ENCODE measurements around the gene JKAMP. TPM values are rescaled to one million over a fixed set of nuclear protein-coding genes. Genes with fewer than 3 reads are reported as not detected.

Gene JKAMP
- polyA plus RNA-seq, 1 donor (not counting 4 experiments of a cell fraction or from before 2014, with no cell fraction given) = 166 TPM

- FAIRE-seq = no peak
- Histone ChIP-seq H3K4me2 (ENCODE audit: control insufficient read depth, extremely low read depth, insufficient read depth, low read depth, low read length) (peak within 1 kb of the TSS; percentile 68), H3K9me1 (ENCODE audit: control insufficient read depth, extremely low read depth, insufficient read depth, low read length) (no peaks in the 10 kb centered on the region), H3K9ac (ENCODE audit: control insufficient read depth, extremely low read depth, insufficient read depth, low read length) (peak within 1 kb of the TSS; percentile 13), H3K4me3 (ENCODE audit: control insufficient read depth in 2 of 3, extremely low read depth in 1 of 3, insufficient read depth in 2 of 3, low read depth in 1 of 3, low read length in 3 of 3) (peak within 1 kb of the TSS; percentile 22 to 57 (median 22)), H3K79me2 (ENCODE audit: control insufficient read depth, insufficient read depth, low read length) (no peaks in the 10 kb centered on the region), H4K20me1 (ENCODE audit: control insufficient read depth, extremely low read depth, insufficient read depth, low read length) (no peaks in the 10 kb centered on the region), H3K36me3 (ENCODE audit: control insufficient read depth in 2 of 2, extremely low read depth in 1 of 2, insufficient read depth in 2 of 2, low read length in 2 of 2) (peaks cover 0 to 10% of the 10 kb centered on the region in 2 experiments), H3K27me3 (ENCODE audit: control insufficient read depth, extremely low read depth, insufficient read depth, low read length) (no peaks in the 10 kb centered on the region), H3K27ac (ENCODE audit: control insufficient read depth, insufficient read depth, low read length) (no peak within 1 kb of the TSS), H3K4me1 (ENCODE audit: control insufficient read depth, extremely low read depth, insufficient read depth, low read length) (peaks cover 3% of the 10 kb centered on the region), H3K9me3 (ENCODE audit: control insufficient read depth, low read depth, low read length) (no peaks in the 10 kb centered on the region), H2AFZ (ENCODE audit: control insufficient read depth, low read length) (peak within 1 kb of the TSS; percentile 66)
- dilution Hi-C loops (cut with MboI; ENCODE audit: extremely low pct_ligation_motif_present, low sequenced_read_pairs) = no loop called here
- TF ChIP-seq EZH2 (IDR thresholded peaks at IDR 0.05; ENCODE audit: low read length) (no peak), CTCF (optimal IDR thresholded peaks at IDR 0.05 in 1 of 3, IDR thresholded peaks at IDR 0.05 in 1 of 3, conservative IDR thresholded peaks at IDR 0.05 in 1 of 3; ENCODE audit: extremely low read depth in 1 of 3, insufficient read depth in 2 of 3, low read length in 3 of 3) (no peak)
- DNase-seq (ENCODE audit: low read depth, low spot score) = no peak
These were observed 18.8 kb upstream of the JKAMP start, which contains the start of gene GPR135 for GRCh38 chr14:59465316-59466135. Gene GPR135, minus strand, starts transcription at chr14:59465380. Its CDS starts 154 bp downstream, at chr14:59465226.

- H3K36me3 ChIP-seq (ENCODE audit: control insufficient read depth in 2 of 2, extremely low read depth in 1 of 2, insufficient read depth in 2 of 2, low read length in 2 of 2) = peaks cover 14% of the 10 kb centered on the region in 2 experiments
- TF ChIP-seq CTCF (optimal IDR thresholded peaks at IDR 0.05 in 1 of 3, IDR thresholded peaks at IDR 0.05 in 1 of 3, conservative IDR thresholded peaks at IDR 0.05 in 1 of 3; ENCODE audit: extremely low read depth in 1 of 3, insufficient read depth in 2 of 3, low read length in 3 of 3) = no peak
- no peak for TF ChIP-seq EZH2 (IDR thresholded peaks at IDR 0.05; ENCODE audit: low read length)
These were observed 10.1 kb upstream of the JKAMP start for GRCh38 chr14:59474172-59474571.

More at GRCh38 chr14:59474172-59474571, 10.1 kb upstream of the JKAMP start:
- Histone ChIP-seq H4K20me1 (ENCODE audit: control insufficient read depth, extremely low read depth, insufficient read depth, low read length) (no peaks in the 10 kb centered on the region), H3K9me1 (ENCODE audit: control insufficient read depth, extremely low read depth, insufficient read depth, low read length) (no peaks in the 10 kb centered on the region), H3K27ac (ENCODE audit: control insufficient read depth, insufficient read depth, low read length) (no peak overlapping the region), H3K4me3 (ENCODE audit: control insufficient read depth in 2 of 3, extremely low read depth in 1 of 3, insufficient read depth in 2 of 3, low read depth in 1 of 3, low read length in 3 of 3) (no peak overlapping the region), H3K4me2 (ENCODE audit: control insufficient read depth, extremely low read depth, insufficient read depth, low read depth, low read length) (no peak overlapping the region), H3K4me1 (ENCODE audit: control insufficient read depth, extremely low read depth, insufficient read depth, low read length) (no peaks in the 10 kb centered on the region), H3K9me3 (ENCODE audit: control insufficient read depth, low read depth, low read length) (no peaks in the 10 kb centered on the region), H2AFZ (ENCODE audit: control insufficient read depth, low read length) (no peak overlapping the region), H3K9ac (ENCODE audit: control insufficient read depth, extremely low read depth, insufficient read depth, low read length) (no peak overlapping the region), H3K27me3 (ENCODE audit: control insufficient read depth, extremely low read depth, insufficient read depth, low read length) (no peaks in the 10 kb centered on the region), H3K79me2 (ENCODE audit: control insufficient read depth, insufficient read depth, low read length) (peaks cover 2% of the 10 kb centered on the region)
- DNase-seq (ENCODE audit: low read depth, low spot score) (no peak), FAIRE-seq (no peak)
- dilution Hi-C loops (cut with MboI; ENCODE audit: extremely low pct_ligation_motif_present, low sequenced_read_pairs) = no loop called here
